HUES48 (cell line): ENCODE data around the gene PLK1.

Experiments
- H3K27ac ChIP-seq: one replicate; pipeline ENCODE4 v1.7.0; 2013; ENCODE audit warnings: low read depth, low read length, inconsistent platforms
- H3K27me3 ChIP-seq: 2 replicates; pipeline ENCODE4 v1.6.1; 2013; ENCODE audit warnings: mild to moderate bottlenecking, low read length; ENCODE audit not compliant: control insufficient read depth, insufficient read depth
- H3K36me3 ChIP-seq: 2 replicates; pipeline ENCODE4 v1.6.1; 2013; ENCODE audit warnings: low read length; ENCODE audit not compliant: control insufficient read depth, insufficient read depth
- H3K4me1 ChIP-seq: 2 replicates; pipeline ENCODE4 v1.6.1; 2013; ENCODE audit warnings: mild to moderate bottlenecking, low read length; ENCODE audit not compliant: control insufficient read depth, insufficient read depth
- H3K4me3 ChIP-seq: 2 replicates; pipeline ENCODE4 v1.5.1; 2013; ENCODE audit warnings: mild to moderate bottlenecking, low read depth, low read length
- H3K9ac ChIP-seq: 2 replicates; pipeline ENCODE4 v1.6.1; 2013; ENCODE audit warnings: mild to moderate bottlenecking, low read depth, low read length, moderate library complexity
- H3K9me3 ChIP-seq: 2 replicates; pipeline ENCODE4 v1.6.1; 2013; ENCODE audit warnings: low read length; ENCODE audit not compliant: control insufficient read depth, insufficient read depth

PLK1 gene

GRCh38 chr16:23663918-23664317, 14.8 kb upstream of the PLK1 start:
- H3K9ac ChIP-seq = no peak overlapping the region
- no peak overlapping the region for H3K27ac ChIP-seq
- no peaks in the 10 kb centered on the region for H3K9me3 ChIP-seq
- no peak overlapping the region for H3K4me3 ChIP-seq
- H3K36me3 ChIP-seq = peaks cover 97% of the 10 kb centered on the region
- H3K4me1 ChIP-seq = no peaks in the 10 kb centered on the region
- H3K27me3 ChIP-seq = no peaks in the 10 kb centered on the region

GRCh38 chr16:23666571-23667354, 11.9 kb upstream of the PLK1 start:
- Histone ChIP-seq H3K4me1 (no peaks in the 10 kb centered on the region), H3K4me3 (no peak overlapping the region), H3K27me3 (no peaks in the 10 kb centered on the region), H3K36me3 (peaks cover 96% of the 10 kb centered on the region), H3K9me3 (no peaks in the 10 kb centered on the region), H3K9ac (no peak overlapping the region), H3K27ac (no peak overlapping the region)

- peaks cover 96% of the 10 kb centered on the region for H3K36me3 ChIP-seq
Measured at GRCh38 chr16:23667355-23667659, 11.4 kb upstream of the PLK1 start.

GRCh38 chr16:23668225-23668624, 10.5 kb upstream of the PLK1 start:
- Histone ChIP-seq H3K9ac (no peak overlapping the region), H3K27ac (no peak overlapping the region), H3K9me3 (no peaks in the 10 kb centered on the region), H3K36me3 (peaks cover 89% of the 10 kb centered on the region), H3K4me3 (no peak overlapping the region), H3K4me1 (no peaks in the 10 kb centered on the region), H3K27me3 (no peaks in the 10 kb centered on the region)

More at GRCh38 chr16:23667355-23667659, 11.4 kb upstream of the PLK1 start:
- Histone ChIP-seq H3K4me3 (no peak overlapping the region), H3K27ac (no peak overlapping the region), H3K4me1 (no peaks in the 10 kb centered on the region), H3K9me3 (no peaks in the 10 kb centered on the region), H3K9ac (no peak overlapping the region), H3K27me3 (no peaks in the 10 kb centered on the region)

- Histone ChIP-seq H3K36me3 (peaks cover 88% of the 10 kb centered on the region), H3K9ac (no peak overlapping the region), H3K4me1 (no peaks in the 10 kb centered on the region), H3K9me3 (no peaks in the 10 kb centered on the region), H3K27me3 (no peaks in the 10 kb centered on the region), H3K27ac (no peak overlapping the region), H3K4me3 (no peak overlapping the region)
Measured at GRCh38 chr16:23668873-23669272, 9.8 kb upstream of the PLK1 start.

GRCh38 chr16:23670137-23670776, 8.4 kb upstream of the PLK1 start:
- H3K27me3 ChIP-seq = no peaks in the 10 kb centered on the region
- peaks cover 80% of the 10 kb centered on the region for H3K36me3 ChIP-seq
- no peaks in the 10 kb centered on the region for H3K4me1 ChIP-seq
- H3K4me3 ChIP-seq = no peak overlapping the region
- H3K9ac ChIP-seq = no peak overlapping the region
- H3K27ac ChIP-seq = no peak overlapping the region
- H3K9me3 ChIP-seq = no peaks in the 10 kb centered on the region

GRCh38 chr16:23673971-23674614, 4.6 kb upstream of the PLK1 start:
- Histone ChIP-seq H3K9me3 (no peaks in the 10 kb centered on the region), H3K9ac (no peak overlapping the region), H3K36me3 (peaks cover 42% of the 10 kb centered on the region), H3K4me1 (no peaks in the 10 kb centered on the region; the same call in 1 of the 2 replicates), H3K27ac (no peak overlapping the region), H3K4me3 (no peak overlapping the region), H3K27me3 (no peaks in the 10 kb centered on the region)

GRCh38 chr16:23676924-23677480, 1.7 kb upstream of the PLK1 start:
- no peak overlapping the region for H3K4me3 ChIP-seq
- H3K9me3 ChIP-seq = no peaks in the 10 kb centered on the region
- no peak overlapping the region for H3K27ac ChIP-seq
- no peaks in the 10 kb centered on the region for H3K27me3 ChIP-seq
- H3K36me3 ChIP-seq = peaks cover 35% of the 10 kb centered on the region
- H3K9ac ChIP-seq = no peak overlapping the region
- peaks cover 8% of the 10 kb centered on the region for H3K4me1 ChIP-seq

GRCh38 chr16:23679274-23679985, 741 bp downstream of the PLK1 start:
- H3K27me3 ChIP-seq = no peaks in the 10 kb centered on the region
- peaks cover 45% of the 10 kb centered on the region for H3K36me3 ChIP-seq
- peaks cover 8% of the 10 kb centered on the region for H3K4me1 ChIP-seq
- H3K27ac ChIP-seq = peak overlapping the region; percentile 88
- H3K9me3 ChIP-seq = no peaks in the 10 kb centered on the region
- peak overlapping the region; percentile 97 for H3K4me3 ChIP-seq
- peak overlapping the region; percentile 90 for H3K9ac ChIP-seq

GRCh38 chr16:23679986-23680336, 1.3 kb downstream of the PLK1 start:
- peak overlapping the region; percentile 90; the same call in 1 of the 2 replicates for H3K9ac ChIP-seq
- H3K27me3 ChIP-seq = no peaks in the 10 kb centered on the region
- H3K4me3 ChIP-seq = peak overlapping the region; percentile 97
- H3K27ac ChIP-seq = no peak overlapping the region
- no peaks in the 10 kb centered on the region for H3K9me3 ChIP-seq
- peaks cover 8% of the 10 kb centered on the region for H3K4me1 ChIP-seq
- peaks cover 48% of the 10 kb centered on the region for H3K36me3 ChIP-seq
